RCC 7860 (cell line): ENCODE results near the gene SPACA9.

ENCODE experiments used
- DNase-seq: peaks from one replicate; pipeline ENCODE4 v3.0.0-alpha.2; 2015; ENCODE audit warnings: low spot score
- FAIRE-seq: peaks from 2 replicates; lab custom pipeline; 2012; peaks lifted over from hg19 to GRCh38; lab: Jason Lieb, UNC

SPACA9 gene

DNA sequence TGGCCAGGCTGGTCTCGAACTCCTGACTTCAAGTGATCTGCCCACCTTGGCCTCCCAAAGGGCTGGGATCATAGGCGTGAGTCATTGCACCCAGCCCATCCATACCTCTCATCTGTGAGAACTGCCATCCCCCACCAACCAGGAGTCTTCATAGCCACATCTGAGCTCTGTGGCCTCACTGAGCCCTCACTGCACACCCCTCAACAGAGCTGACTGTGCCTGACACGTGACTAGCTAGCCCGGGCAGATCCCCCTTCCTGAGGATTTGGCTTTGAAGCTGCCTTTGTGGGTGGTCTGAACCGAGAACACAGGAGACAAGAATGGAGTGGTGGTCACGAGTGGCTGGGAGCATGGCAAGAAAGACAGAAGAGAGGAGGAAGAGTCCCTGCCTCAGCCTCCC lies 16.2 kb upstream of the SPACA9 start:
- FAIRE-seq (no peak), DNase-seq (no peak)

DNA sequence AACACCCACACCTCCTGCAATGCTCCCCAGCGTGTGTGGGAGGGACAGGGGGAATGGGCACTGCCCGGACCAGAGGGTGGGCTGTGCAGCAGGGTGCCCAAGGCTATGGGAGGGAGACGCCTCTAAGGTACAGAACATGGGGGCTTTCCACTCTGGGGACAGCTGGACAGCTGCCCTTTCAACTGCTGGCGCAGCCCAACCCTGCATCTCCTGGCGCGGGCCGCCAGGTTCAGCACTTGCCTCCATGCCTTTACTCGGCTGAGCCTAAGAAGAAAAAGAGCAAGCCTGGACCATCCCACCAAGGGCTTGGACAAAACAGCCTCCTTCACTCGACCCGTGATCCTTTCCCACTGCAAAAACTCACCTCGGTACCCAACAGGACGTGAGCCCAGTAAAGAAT lies 15.6 kb upstream of the SPACA9 start:
- DNase-seq (no peak), FAIRE-seq (no peak)

DNA sequence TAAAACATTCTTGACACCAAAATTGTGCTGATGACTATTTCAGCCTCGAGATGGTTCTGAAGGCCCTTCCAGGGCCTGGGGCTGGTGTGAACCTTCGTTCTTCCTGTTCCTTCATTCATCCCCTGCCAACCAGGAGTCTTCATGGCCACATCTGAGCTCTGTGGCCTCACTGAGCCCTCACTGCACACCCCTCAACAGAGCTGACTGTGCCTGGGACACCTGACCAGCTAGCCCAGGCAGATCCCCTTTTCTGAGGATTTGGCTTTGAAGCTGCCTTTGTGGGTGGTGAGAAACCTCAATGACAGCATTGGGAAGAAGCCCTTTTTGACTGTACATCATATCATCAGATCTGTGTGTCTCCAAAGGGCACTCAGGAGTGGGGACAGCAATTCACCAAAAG lies 14.4 kb upstream of the SPACA9 start:
- FAIRE-seq (no peak), DNase-seq (no peak)

DNA sequence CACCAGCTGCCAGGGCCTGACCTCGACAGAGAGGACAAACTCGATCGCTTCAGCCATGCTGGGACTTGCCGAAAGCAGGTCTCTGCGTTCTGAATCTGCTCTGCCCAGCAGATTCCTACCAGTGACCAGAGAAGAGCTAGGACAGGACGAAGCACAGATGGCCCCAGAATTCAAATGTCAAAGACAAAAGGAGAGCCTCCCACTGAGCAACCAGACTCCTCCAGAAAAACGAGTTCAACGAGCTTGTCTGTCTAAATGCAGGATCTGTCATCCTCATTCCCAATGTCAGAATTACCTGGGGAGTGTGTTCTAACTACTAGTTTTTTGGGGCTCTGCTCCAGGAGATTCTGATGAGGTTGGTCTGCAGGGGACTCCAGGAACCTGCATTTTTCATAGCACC lies 14.0 kb upstream of the SPACA9 start:
- no peak for DNase-seq
- no peak for FAIRE-seq

DNA sequence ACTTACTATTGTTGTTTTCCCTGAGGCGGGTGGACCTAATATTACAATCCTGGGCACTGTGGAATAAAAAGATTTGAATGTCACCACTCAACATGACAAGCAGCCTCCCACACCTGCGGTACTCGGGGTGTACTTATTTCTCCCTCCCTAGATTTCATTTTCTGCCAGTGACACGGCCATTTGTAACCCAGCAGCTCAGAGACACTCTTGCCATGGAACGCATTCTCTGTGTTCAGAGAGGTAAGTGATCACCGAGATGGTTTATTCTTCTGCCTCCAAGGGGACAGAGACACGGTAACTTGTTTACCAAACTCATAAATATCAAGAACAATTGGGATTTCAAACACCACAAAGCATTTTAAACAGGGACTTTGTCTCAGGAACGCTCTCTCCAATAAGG lies 11.8 kb upstream of the SPACA9 start:
- DNase-seq (no peak), FAIRE-seq (no peak)

DNA sequence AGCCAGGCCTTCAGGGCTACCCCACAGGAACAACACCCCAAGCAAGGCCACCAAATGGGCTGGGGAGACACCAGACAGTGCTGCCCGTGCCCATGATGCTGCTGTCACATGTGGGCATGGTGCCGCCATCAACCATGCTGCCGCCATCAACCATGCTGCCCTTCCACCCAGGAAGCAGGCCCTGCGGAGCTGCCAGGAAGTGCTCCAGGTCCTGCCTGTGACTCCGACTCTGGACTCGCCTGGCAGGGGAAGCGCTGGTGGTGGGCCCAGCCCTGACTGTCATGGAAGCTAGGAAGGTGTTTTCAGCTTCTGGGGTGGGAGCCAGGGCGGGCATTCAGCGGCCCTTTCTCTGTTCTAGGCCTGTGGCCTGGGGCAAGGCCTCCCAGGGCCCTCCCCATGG lies 9.4 kb upstream of the SPACA9 start:
- DNase-seq (no peak), FAIRE-seq (no peak)

DNA sequence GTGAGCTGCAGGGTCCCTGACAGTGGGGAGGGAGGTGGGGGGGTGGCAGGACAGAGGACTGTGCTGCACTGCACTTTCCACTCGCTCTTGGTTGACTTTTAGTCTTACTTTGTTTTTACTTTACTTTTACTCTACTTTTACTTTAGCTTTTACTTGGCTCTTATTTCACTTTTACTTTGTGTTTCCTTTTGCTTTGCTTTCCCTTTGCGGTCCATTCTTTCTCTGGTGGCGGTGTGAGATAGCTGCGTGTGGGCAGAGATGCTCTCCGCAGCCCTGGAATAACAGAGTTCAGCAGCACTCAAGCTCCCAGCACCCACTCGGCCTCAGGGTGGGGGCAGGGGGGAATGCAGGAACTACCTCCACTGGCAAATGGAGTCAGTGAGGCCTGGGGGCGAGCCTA lies 5.3 kb upstream of the SPACA9 start:
- FAIRE-seq (no peak), DNase-seq (no peak)

DNA sequence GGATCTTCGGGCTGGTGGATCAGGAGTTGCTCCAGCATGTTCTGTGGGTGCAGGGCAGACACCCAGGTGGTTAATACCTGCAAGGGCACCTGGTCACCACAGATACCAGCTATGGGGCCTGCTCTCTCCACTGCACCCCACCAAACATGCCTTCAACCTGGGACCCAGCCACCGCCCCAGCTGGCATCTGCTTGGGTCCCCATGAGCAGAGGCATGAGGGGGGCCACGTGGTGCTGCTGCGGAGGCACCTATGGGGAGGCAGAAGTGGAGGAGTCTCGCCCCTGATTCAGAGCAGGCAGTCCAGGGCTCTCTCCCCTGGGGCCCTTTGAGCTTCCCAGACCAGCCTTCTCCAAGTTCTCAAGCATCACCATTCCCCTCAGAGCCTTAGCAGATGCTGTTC lies 3.5 kb upstream of the SPACA9 start:
- no peak for FAIRE-seq
- DNase-seq, result no peak

DNA sequence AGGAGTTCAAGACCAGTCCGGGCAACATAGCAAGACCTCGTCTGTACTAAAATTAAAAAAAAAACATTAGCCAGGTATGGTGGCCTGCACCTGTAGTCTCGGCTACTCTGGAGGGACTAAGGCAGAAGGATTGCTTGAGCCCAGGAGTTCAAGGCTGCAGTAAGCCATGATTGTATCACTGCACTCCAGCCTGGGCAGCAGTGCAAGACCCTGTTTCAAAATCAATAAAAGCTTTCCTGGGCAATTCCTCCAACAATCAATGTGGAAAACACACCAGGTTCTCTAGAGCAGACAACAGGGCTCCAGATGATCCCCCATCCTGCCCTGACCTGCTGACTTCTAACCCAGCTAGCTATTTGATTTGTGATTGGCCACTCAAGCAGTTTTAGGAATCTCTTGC lies 1.8 kb upstream of the SPACA9 start:
- FAIRE-seq, result no peak
- no peak for DNase-seq

DNA sequence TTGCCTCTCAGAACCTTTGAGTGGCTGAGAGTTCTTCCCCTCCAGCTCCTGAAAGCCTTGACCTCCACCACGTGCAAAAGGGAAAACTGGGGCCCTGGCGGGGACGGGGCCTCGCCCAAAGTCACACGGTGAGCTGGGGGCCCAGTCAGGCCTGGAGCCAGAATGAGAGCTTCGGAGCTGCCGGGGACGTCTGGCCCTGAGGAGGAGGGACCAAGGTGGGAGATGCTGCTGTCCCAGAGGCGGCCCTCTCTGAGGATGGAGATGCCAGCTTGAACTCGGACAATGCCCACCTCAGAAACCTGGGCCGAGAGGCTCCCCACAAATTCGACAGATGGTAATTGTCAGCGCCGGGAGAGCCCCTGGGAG lies 1.3 kb upstream of the SPACA9 start:
- FAIRE-seq, result no peak
- DNase-seq, result no peak

DNA sequence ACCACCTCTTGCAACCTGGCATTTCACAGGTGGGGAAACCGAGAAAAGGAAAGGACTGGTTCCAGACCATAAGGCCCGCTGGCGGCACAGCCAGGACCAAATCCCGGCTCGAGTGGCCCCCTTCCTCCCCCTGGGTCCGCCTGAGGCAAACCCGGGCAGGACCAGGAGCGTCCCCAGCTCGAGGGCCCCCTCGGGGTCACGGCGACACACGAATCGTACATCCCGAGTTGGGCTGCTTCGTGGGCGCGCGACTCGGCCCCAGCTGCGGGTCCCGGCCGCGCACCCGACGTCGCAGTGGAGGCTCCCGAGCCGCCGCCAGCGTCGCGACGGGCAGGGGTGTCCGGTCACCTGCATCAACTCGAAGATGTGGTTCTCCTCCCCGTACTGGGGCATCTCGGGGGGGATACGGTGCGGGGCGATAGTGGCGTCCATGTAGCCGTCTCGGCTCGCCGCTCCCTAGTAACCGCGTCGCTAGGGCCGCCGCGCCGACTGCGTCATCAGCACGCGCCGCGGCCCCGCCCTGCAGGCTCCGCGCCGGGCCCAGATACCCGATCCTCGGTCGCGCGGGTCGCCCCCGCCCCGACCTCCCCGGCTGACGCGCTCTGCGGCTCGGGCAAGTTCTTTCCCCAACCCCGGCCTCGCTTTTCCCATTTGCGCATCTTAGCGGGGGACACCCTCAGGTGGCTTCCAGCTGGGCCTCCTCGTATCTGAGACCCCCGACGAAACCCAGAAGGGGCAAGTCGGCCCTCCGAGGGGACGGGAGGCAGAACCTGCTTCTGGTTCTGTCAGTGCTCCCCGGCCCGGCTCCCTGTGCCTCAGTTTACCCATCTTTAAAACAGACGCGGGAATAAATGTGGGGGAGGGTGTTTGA lies 639 bp upstream of the SPACA9 start, which contains the start of gene AK8:
Gene AK8 (minus strand): TSS at position 461 of the 871 bp plus-strand sequence. CDS start 29 bp downstream, at position 432.
- peak; percentile 45 for DNase-seq
- no peak for FAIRE-seq

DNA sequence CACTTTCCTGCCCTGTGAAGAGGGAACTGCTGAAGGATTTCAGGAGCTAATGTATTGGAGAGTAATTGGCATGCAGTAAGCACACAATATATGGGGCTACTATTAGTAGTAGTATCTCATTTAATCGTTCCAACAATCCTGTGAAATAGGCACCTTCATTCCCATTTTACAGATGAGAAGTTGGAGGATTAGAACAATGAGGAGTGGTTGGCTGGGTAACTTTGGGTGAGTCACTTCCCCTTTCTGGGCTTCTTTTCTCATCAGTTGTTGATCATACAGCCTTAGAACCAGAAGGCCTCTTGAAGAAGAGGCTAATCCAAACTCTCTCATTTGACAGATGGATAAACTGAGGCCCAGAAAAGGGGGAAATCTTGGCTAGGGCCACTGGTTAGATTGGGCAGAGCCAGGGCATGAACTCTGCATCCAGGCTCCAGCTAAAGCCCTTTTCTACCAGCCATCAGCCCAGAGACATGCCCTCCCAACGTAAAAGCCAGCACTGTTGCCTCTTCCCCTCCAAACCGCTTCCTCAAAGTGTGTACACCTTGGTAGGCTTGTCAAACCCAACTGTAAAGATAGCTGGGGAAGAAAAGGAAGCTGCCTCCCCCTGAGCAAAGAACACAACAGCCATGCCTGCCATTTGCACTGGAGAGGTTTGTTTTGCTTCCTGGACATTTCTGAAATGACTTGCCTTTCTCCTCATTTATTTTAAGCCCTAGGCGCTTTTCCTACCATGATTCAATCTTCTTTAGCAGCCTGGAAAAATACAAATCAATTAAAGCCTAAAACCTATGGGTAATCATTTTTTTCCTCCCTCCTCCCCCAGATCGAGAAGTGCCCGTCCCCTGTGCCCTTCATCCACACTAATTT lies 992 bp downstream of the SPACA9 start:
- FAIRE-seq, result no peak
- DNase-seq, result no peak

DNA sequence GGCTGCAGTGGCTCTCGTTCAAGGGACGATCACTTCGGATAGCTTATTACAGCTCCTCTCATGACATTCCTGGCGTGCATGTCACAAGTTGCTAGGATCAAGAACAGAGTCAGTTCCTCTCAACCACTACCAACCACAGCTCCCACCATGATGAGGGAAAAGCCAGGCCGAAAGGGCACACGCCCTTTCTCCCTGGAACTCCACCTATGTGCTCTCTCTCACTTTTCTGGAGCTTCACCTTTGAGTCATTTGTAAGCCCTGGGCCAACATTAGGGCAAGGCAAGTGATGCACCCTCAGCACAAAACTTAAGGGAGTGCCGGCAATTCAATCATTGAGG lies 1.6 kb downstream of the SPACA9 start:
- DNase-seq, result no peak

DNA sequence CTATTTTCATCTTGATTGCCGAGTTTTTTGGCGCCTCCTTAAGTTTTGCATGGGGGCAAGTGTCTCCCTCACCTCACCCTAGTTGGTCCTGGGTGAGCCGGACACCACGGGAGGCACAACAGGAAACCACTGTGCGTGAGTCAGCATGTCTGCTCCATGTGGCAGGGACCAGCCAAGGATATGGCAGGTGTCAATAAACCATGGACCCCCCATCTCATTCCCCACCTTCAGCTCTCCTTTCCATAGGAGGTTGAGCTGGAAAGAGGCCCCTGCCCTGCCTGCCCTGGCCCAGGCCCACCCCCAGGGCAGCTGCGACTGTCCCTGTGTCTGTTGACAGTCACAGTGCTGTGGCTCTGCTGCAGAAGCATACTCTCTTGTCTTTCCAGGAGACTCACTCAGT lies 3.1 kb downstream of the SPACA9 start:
- FAIRE-seq (no peak), DNase-seq (no peak)

More for the DNA sequence above, 1.6 kb downstream of the SPACA9 start:
- FAIRE-seq, result no peak

DNA sequence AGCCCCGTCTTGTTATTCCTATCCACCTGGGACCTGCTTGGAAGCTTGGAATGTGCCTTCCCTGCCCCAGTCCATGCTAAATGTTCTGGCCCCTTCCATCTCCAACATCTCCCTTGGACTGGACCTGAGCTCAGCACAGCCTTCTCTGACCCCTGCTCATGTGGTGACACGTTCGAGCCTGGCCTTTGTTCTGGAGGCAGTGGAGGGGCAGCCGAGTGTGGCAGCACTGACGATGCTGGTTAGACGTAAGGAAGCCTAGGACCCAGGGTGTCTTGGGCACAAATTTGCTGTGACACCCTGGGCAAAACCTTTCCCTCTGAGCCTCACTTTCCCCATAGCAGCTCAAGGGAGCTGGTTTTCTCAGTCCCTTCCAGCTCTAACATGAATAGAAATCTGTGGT lies 3.9 kb downstream of the SPACA9 start:
- FAIRE-seq (no peak), DNase-seq (no peak)

DNA sequence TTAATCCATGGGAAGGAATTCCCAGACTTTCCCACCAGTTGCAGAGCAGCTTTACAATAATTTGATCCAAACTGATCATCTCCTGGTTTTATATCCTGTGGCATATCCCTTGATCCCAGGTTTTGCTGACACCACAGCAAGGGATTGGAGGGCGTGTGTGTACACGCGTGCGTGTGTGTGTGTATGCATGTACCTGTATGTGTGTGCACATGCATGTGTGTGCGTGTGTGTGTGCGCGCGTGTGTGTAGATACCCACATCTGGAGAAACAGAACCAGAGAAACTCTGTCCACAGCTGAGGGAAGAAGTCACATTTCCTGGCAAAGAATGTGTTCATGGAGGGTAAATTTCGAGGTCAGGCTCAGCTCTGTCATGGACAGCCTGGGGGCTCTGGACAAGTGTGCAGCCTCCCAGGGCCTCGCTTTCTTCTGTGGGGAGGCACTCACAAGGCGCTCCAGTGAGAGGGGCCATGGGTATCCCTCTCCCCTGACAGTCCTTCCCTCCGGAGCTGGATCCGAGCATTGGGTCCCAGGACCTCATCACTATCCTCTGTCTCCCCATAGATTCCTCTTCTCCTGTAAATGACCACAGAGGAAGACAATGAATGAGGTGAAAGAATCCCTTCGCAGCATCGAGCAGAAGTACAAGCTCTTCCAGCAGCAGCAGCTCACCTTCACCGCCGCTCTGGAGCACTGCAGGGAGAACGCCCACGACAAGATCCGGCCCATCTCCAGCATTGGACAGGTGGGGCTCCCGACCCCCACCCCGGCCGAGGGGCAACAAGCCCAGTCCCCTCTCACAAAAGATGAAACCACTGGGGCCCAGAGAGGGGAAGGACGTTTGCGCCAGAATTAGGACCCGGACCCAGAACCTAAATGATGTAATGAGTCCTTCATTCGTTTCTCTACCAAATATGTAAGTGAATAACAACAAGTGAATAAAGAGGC lies 4.9 kb downstream of the SPACA9 start:
- no peak for FAIRE-seq
- DNase-seq, result no peak

DNA sequence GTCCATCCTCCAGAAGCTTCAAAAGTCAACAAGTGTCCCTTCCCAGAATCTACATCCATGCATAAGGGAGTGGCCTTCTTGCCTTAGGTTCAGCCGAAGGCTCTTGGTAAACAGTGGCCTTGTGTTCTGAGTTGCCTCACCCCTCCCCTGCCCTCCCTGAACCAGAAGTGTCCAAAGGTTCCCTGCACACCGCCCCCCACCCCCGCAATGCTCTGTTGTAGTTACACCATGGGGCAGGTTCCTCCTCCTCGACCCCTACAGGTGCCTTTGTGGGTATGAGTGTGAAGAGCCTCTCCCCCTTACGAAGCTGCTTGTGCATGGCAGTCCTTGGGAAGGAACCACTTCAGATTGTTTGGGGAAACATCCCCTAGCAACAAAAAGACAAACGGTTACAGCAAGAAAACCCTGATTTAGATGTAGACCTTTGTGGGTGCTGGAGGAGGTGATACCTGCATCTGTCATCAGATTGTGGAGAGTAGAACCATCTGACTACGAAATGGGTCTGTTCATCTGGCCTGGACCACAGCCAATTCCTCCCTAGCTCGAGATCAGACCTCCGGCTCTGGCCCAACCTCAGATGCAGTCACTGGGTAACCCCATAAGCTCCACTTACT lies 7.1 kb downstream of the SPACA9 start:
- DNase-seq (no peak), FAIRE-seq (no peak)

DNA sequence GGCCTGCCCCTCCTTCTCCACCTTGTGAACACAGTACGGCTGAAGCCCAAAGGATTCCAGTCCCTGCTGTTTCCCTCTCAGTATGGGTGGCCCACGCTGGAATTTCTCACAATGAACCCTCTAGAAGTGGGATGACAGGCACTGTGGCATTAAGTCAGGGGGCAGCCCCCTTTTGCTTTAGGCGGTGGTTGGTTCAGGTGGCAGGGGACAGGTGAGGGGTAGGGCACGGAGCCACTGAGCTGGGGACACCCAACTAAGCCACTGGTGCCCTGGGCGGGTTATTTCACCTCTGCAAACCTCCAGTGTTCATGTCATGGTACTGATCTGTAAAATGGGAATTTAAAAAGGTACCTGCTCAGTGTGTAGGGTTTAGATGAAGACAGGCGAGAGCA lies 7.6 kb downstream of the SPACA9 start:
- DNase-seq (no peak), FAIRE-seq (no peak)

DNA sequence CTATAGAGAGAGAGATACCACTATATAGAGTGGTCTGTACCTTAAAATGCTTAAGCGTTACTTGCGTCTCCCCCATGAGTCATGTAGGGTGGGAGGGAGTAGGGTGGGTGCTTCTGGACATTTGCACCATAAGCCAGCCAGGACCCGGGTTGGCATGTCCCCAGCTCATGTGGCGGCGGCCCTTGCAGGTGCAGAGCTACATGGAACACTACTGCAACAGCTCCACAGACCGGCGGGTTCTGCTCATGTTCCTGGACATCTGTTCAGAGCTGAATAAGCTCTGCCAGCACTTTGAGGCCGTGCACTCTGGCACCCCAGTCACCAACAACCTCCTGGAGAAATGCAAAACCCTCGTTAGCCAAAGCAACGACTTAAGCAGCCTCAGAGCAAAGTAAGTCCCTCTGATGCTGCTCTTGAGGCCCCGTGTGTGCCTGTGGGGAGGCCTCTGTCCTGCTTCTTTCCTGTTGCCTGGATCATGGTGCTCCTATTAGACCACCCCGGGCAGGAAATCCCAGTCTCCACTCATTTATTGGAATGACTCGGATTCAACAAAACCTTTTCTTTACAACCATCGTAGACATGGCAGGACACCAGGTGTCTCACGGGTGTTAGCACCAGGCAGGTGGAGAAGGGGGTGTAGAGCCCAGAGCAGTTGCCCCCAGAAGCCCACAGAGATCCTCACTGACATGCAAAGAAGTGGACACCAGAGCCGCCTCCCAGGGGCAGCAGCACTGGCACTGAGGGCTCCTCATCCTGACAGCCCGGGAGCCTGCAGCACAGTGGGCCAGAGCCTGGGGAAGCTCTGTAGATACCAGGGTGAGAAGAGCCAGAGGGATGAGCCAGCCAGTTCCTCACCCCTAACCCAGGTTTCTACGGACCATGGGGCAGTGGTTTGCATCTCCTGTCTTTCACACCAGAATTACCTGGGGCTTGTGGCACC lies 8.8 kb downstream of the SPACA9 start:
- no peak for DNase-seq
- FAIRE-seq, result no peak

DNA sequence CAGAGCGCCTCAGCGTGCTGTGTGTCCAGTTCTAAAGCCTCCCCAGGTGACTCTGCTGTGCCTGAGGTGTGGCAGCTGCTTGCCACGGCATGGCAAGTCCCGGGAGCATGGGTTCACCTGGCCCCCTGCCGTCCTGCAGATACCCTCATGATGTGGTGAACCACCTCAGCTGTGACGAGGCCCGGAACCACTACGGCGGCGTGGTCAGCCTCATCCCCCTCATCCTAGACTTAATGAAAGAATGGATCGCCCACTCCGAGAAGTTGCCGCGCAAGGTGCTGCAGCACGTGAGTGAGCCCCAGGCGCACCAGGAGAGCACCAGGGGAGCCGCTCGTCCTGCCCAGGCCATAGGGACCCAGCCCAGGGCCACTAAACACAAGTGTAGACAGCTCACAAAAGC lies 9.5 kb downstream of the SPACA9 start:
- DNase-seq (no peak), FAIRE-seq (no peak)
